ENCODE results near the gene ABCA9. TPM values are rescaled to one million over a fixed set of nuclear protein-coding genes. Genes with fewer than 3 reads are reported as not detected.

ABCA9 gene
- total RNA-seq, 1 experiment from 2014 or later = not detected

DNA sequence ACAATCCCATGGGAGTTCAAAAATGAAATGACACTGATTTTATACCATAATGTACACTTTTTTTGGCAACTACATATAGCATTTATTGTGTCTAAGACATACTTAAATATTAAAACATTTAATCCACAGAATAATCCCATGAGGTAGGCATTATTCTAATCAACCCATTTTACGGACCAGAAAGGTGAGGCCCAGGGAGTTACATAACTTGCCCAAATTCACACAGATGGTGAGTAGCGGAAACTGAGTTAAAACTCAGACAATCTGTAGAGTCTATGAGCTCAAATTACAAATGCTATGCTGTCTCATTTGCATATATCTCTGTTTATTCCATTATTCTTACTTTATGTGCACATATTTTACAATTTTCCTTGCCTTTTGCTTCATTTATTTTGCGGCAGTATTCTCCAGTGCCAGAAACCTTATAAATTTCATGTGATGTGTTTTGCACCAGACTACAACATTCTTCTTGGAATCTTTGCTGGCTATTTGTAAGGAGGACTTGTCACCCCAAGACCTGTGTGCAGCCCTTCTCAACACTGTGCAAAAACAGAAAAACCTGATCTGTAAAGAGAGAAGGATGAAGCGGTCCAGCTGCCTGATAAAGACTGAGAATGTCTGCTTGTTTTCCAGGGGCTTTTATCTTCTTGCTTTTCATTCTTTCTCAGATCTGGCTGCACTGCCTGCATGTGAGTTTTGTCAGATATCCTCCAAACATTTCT is 2.3 kb upstream of the ABCA9 start:
- CTCF ChIA-PET = no interaction called here
- H3K4me3 ChIP-seq = no peak overlapping the region
- intact Hi-C loops (cut with micrococcal nuclease; ENCODE audit: unreplicated experiment) = no loop called here
- POLR2A ChIA-PET (ENCODE audit: unreplicated experiment) = no interaction called here
- H3K27me3 ChIP-seq (ENCODE audit: insufficient read depth, low read depth) = no peaks in the 10 kb centered on the region
- H3K79me2 ChIP-seq (ENCODE audit: low read depth) = no peaks in the 10 kb centered on the region
- no peak for DNase-seq
- H3K4me1 ChIP-seq (replicated peaks; ENCODE audit: insufficient read depth) = no peaks in the 10 kb centered on the region
- no peaks in the 10 kb centered on the region for H3K9me2 ChIP-seq (ENCODE audit: insufficient read depth)
- H4K20me1 ChIP-seq (ENCODE audit: insufficient read depth) = no peaks in the 10 kb centered on the region
- TF ChIP-seq, protein P1, sequence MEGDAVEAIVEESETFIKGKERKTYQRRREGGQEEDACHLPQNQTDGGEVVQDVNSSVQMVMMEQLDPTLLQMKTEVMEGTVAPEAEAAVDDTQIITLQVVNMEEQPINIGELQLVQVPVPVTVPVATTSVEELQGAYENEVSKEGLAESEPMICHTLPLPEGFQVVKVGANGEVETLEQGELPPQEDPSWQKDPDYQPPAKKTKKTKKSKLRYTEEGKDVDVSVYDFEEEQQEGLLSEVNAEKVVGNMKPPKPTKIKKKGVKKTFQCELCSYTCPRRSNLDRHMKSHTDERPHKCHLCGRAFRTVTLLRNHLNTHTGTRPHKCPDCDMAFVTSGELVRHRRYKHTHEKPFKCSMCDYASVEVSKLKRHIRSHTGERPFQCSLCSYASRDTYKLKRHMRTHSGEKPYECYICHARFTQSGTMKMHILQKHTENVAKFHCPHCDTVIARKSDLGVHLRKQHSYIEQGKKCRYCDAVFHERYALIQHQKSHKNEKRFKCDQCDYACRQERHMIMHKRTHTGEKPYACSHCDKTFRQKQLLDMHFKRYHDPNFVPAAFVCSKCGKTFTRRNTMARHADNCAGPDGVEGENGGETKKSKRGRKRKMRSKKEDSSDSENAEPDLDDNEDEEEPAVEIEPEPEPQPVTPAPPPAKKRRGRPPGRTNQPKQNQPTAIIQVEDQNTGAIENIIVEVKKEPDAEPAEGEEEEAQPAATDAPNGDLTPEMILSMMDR (conservative IDR thresholded peaks at IDR 0.05) = no peak
- TF ChIP-seq EZH2 (IDR thresholded peaks at IDR 0.05; ENCODE audit: low read depth) = no peak
- no TSS peak for BruUV-seq (replicated peaks)
- H3K36me3 ChIP-seq (ENCODE audit: low read depth) = no peaks in the 10 kb centered on the region
- no peaks in the 10 kb centered on the region for H3K9me3 ChIP-seq (ENCODE audit: insufficient read depth, low read depth)
- no peaks in the 10 kb centered on the region for H3F3A ChIP-seq (ENCODE audit: insufficient read depth, low read depth)
- no peak overlapping the region for H3K27ac ChIP-seq
- no peak overlapping the region for H3K4me2 ChIP-seq
- no peak overlapping the region for H2AFZ ChIP-seq

- Histone ChIP-seq H3K27ac (no peak overlapping the region), H3K79me2 (ENCODE audit: low read depth) (no peaks in the 10 kb centered on the region), H3K4me2 (no peak overlapping the region), H3K27me3 (ENCODE audit: insufficient read depth, low read depth) (no peaks in the 10 kb centered on the region), H3F3A (ENCODE audit: insufficient read depth, low read depth) (no peaks in the 10 kb centered on the region), H3K9me3 (ENCODE audit: insufficient read depth, low read depth) (no peaks in the 10 kb centered on the region), H3K9me2 (ENCODE audit: insufficient read depth) (0 out of 2 replicates have a peak, but pooled peaks cover 4% of the 10 kb centered on the region), H3K4me1 (replicated peaks; ENCODE audit: insufficient read depth) (no peaks in the 10 kb centered on the region), H3K36me3 (ENCODE audit: low read depth) (no peaks in the 10 kb centered on the region), H2AFZ (no peak overlapping the region), H3K4me3 (no peak overlapping the region), H4K20me1 (ENCODE audit: insufficient read depth) (no peaks in the 10 kb centered on the region)
- CTCF ChIA-PET = no interaction called here
- intact Hi-C loops (cut with micrococcal nuclease; ENCODE audit: unreplicated experiment) = no loop called here
- TF ChIP-seq, protein P1 (conservative IDR thresholded peaks at IDR 0.05) = no peak
- TF ChIP-seq EZH2 (IDR thresholded peaks at IDR 0.05; ENCODE audit: low read depth) = no peak
- DNase-seq = no peak
- BruUV-seq (replicated peaks) = no TSS peak
- POLR2A ChIA-PET (ENCODE audit: unreplicated experiment) = no interaction called here
Measured at GRCh38 chr17:69061721-69062556, 1.2 kb upstream of the ABCA9 start.

- H4K20me1 ChIP-seq (ENCODE audit: insufficient read depth) = no peaks in the 10 kb centered on the region
- no peaks in the 10 kb centered on the region for H3K36me3 ChIP-seq (ENCODE audit: low read depth)
- no peaks in the 10 kb centered on the region for H3F3A ChIP-seq (ENCODE audit: insufficient read depth, low read depth)
- H3K9me2 ChIP-seq (ENCODE audit: insufficient read depth) = 0 out of 2 replicates have a peak, but pooled peaks cover 4% of the 10 kb centered on the region
- TF ChIP-seq EZH2 (IDR thresholded peaks at IDR 0.05; ENCODE audit: low read depth) = no peak
- TF ChIP-seq, protein P1 (conservative IDR thresholded peaks at IDR 0.05) = no peak
- no peak overlapping the region for H3K4me3 ChIP-seq
- intact Hi-C loops (cut with micrococcal nuclease; ENCODE audit: unreplicated experiment) = no loop called here
- no peak overlapping the region for H3K27ac ChIP-seq
- no peak overlapping the region for H2AFZ ChIP-seq
- DNase-seq = no peak
- no peaks in the 10 kb centered on the region for H3K79me2 ChIP-seq (ENCODE audit: low read depth)
- H3K9me3 ChIP-seq (ENCODE audit: insufficient read depth, low read depth) = no peaks in the 10 kb centered on the region
- H3K4me2 ChIP-seq = no peak overlapping the region
- H3K4me1 ChIP-seq (replicated peaks; ENCODE audit: insufficient read depth) = no peaks in the 10 kb centered on the region
- no TSS peak for BruUV-seq (replicated peaks)
- CTCF ChIA-PET = no interaction called here
- POLR2A ChIA-PET (ENCODE audit: unreplicated experiment) = no interaction called here
- H3K27me3 ChIP-seq (ENCODE audit: insufficient read depth, low read depth) = no peaks in the 10 kb centered on the region
Measured at GRCh38 chr17:69059458-69060175, 1.1 kb downstream of the ABCA9 start.
